HG03103 (cell line): Measurements from ENCODE around the gene NAA35.
"Not testable (repeated sequence)": the region's sequence is repeated elsewhere in the genome, so short reads cannot be mapped to it uniquely, and the experiment has no call there.

ENCODE experiments used
- ATAC-seq: cut with Tn5 transposase; IDR thresholded peaks from one replicate; pipeline ENCODE4 v1.9.1; 2021; ENCODE audit warnings: low read depth; ENCODE audit not compliant: unreplicated experiment

Gene NAA35

GRCh38 chr9:85943757-85944430, 2.9 kb downstream of the NAA35 start:
- no peak for ATAC-seq

- no peak for ATAC-seq
Observed at GRCh38 chr9:85944672-85945071, 3.7 kb downstream of the NAA35 start.

GRCh38 chr9:85949586-85950335, 8.8 kb downstream of the NAA35 start:
- ATAC-seq, result no peak

- ATAC-seq, result no peak
Observed at GRCh38 chr9:85959955-85960354, 19.0 kb downstream of the NAA35 start.

- ATAC-seq, result no peak
Observed at GRCh38 chr9:85960688-85961093, 19.7 kb downstream of the NAA35 start.

GRCh38 chr9:85964526-85964925, 23.6 kb downstream of the NAA35 start:
- ATAC-seq, result no peak

- ATAC-seq, result no peak
Observed at GRCh38 chr9:85964949-85965348, 24.0 kb downstream of the NAA35 start.

GRCh38 chr9:85969727-85970126, 28.8 kb downstream of the NAA35 start:
- ATAC-seq, result no peak

GRCh38 chr9:85971731-85972130, 30.8 kb downstream of the NAA35 start:
- no peak for ATAC-seq

- no peak for ATAC-seq
Observed at GRCh38 chr9:85973238-85973637, 32.3 kb downstream of the NAA35 start.

GRCh38 chr9:85974055-85974547, 33.2 kb downstream of the NAA35 start:
- not testable (repeated sequence) for ATAC-seq

GRCh38 chr9:85978496-85978895, 37.5 kb downstream of the NAA35 start:
- ATAC-seq, result no peak

GRCh38 chr9:85981369-85981768, 40.4 kb downstream of the NAA35 start:
- ATAC-seq, result no peak

- ATAC-seq, result no peak
Observed at GRCh38 chr9:85984457-85984856, 43.5 kb downstream of the NAA35 start.

- ATAC-seq, result no peak
Observed at GRCh38 chr9:85987236-85987635, 46.3 kb downstream of the NAA35 start.

- no peak for ATAC-seq
Observed at GRCh38 chr9:85994191-85994590, 53.2 kb downstream of the NAA35 start.

GRCh38 chr9:85995097-85995496, 54.2 kb downstream of the NAA35 start:
- ATAC-seq, result no peak

- no peak for ATAC-seq
Observed at GRCh38 chr9:85995599-85995998, 54.7 kb downstream of the NAA35 start.

GRCh38 chr9:86005253-86005775, 64.4 kb downstream of the NAA35 start:
- ATAC-seq, result no peak

GRCh38 chr9:86009133-86009532, 68.2 kb downstream of the NAA35 start:
- ATAC-seq, result no peak

- no peak for ATAC-seq
Observed at GRCh38 chr9:86020731-86021130, 79.8 kb downstream of the NAA35 start.

- no peak for ATAC-seq
Observed at GRCh38 chr9:86021166-86021565, 80.2 kb downstream of the NAA35 start.
